Measurements from ENCODE around the gene GABRD. TPM values are rescaled to one million over a fixed set of nuclear protein-coding genes. Genes with fewer than 3 reads are reported as not detected.

GABRD gene
- total RNA-seq, 2 donors from 2014 or later: not detected

DNA sequence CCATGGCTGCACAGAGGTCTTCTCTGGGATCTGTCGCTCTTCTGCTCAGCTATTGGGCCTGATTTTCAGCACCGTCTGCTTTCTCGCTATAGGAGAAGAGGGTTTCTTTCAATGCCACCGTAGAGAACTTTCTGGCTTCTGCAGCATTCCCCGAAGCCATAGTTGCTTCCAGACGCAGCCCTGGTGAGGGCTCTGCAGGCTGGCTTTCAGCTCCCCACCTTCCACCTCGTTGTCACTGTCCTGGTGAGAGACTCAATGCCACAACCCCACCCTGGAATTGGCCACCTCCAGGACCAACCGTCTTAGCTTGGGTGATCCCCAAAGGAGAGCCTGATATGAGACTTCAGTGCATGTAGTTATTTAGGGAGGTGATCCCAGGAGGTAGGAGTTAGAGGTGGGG lies 19.1 kb downstream of the GABRD start:
- H3K9ac ChIP-seq (ENCODE audit: extremely low read depth, low read length, poor library complexity, severe bottlenecking): no peak overlapping the region
- no peaks in the 10 kb centered on the region for H3K4me1 ChIP-seq (ENCODE audit: control insufficient read depth, insufficient read depth, low read length)
- no peak overlapping the region for H3K4me3 ChIP-seq (ENCODE audit: low read length)
- no peaks in the 10 kb centered on the region for H3K9me3 Mint-ChIP-seq
- WGBS, 2 experiments (ENCODE audit: insufficient coverage in 1 of 2, insufficient read length in 1 of 2): 93 to 95% methylated on average over 7 to 8 of the region's 8 CpGs
- TF ChIP-seq, protein P1, sequence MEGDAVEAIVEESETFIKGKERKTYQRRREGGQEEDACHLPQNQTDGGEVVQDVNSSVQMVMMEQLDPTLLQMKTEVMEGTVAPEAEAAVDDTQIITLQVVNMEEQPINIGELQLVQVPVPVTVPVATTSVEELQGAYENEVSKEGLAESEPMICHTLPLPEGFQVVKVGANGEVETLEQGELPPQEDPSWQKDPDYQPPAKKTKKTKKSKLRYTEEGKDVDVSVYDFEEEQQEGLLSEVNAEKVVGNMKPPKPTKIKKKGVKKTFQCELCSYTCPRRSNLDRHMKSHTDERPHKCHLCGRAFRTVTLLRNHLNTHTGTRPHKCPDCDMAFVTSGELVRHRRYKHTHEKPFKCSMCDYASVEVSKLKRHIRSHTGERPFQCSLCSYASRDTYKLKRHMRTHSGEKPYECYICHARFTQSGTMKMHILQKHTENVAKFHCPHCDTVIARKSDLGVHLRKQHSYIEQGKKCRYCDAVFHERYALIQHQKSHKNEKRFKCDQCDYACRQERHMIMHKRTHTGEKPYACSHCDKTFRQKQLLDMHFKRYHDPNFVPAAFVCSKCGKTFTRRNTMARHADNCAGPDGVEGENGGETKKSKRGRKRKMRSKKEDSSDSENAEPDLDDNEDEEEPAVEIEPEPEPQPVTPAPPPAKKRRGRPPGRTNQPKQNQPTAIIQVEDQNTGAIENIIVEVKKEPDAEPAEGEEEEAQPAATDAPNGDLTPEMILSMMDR (conservative IDR thresholded peaks at IDR 0.05): no peak
- H3K27ac ChIP-seq (ENCODE audit: low read depth, low read length): no peak overlapping the region
- no peaks in the 10 kb centered on the region for H3K36me3 ChIP-seq (ENCODE audit: control insufficient read depth, insufficient read depth, low read length)
- H3K9me3 ChIP-seq (ENCODE audit: control insufficient read depth, low read length): no peaks in the 10 kb centered on the region
- H3K4me1 Mint-ChIP-seq: no peaks in the 10 kb centered on the region
- no peaks in the 10 kb centered on the region for H3K36me3 Mint-ChIP-seq (ENCODE audit: low read depth)
- no peaks in the 10 kb centered on the region for H3K27me3 Mint-ChIP-seq (ENCODE audit: insufficient read depth)
- no peak for DNase-seq
- H3K4me3 Mint-ChIP-seq: no peak overlapping the region
- no peak overlapping the region for H3K27ac Mint-ChIP-seq
- H3K27me3 ChIP-seq (ENCODE audit: control insufficient read depth, insufficient read depth, low read length, poor library complexity, severe bottlenecking): no peaks in the 10 kb centered on the region

DNA sequence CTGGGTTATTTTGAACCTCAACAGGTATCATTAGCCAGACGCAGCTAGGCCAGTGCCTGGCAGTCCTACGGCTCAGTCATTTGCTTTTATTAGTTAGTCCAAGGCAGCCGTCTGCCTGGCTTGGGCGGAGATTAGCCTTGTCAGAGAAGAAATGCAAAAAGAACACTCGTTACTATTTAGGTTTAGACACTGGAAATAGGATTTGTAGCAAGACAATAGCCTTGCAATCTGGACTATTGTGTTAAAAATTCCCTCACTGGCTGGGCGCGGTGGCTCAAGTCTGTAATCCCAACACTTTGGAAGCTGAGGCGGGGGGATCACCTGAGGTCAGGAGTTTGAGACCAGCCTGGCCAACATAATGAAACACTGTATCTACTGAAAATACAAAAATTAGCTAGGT lies 20.1 kb downstream of the GABRD start:
- H3K27ac Mint-ChIP-seq: no peak overlapping the region
- Histone ChIP-seq H3K27me3 (ENCODE audit: control insufficient read depth, insufficient read depth, low read length, poor library complexity, severe bottlenecking) (peaks cover 6% of the 10 kb centered on the region), H3K4me3 (ENCODE audit: low read length) (no peak overlapping the region), H3K4me1 (ENCODE audit: control insufficient read depth, insufficient read depth, low read length) (no peaks in the 10 kb centered on the region), H3K9ac (ENCODE audit: extremely low read depth, low read length, poor library complexity, severe bottlenecking) (no peak overlapping the region), H3K27ac (ENCODE audit: low read depth, low read length) (no peak overlapping the region), H3K36me3 (ENCODE audit: control insufficient read depth, insufficient read depth, low read length) (no peaks in the 10 kb centered on the region), H3K9me3 (ENCODE audit: control insufficient read depth, low read length) (no peaks in the 10 kb centered on the region)
- no peaks in the 10 kb centered on the region for H3K4me1 Mint-ChIP-seq
- no peak overlapping the region for H3K4me3 Mint-ChIP-seq
- H3K9me3 Mint-ChIP-seq: no peaks in the 10 kb centered on the region
- no peaks in the 10 kb centered on the region for H3K36me3 Mint-ChIP-seq (ENCODE audit: low read depth)
- peaks cover 4% of the 10 kb centered on the region for H3K27me3 Mint-ChIP-seq (ENCODE audit: insufficient read depth)
- TF ChIP-seq, protein P1 (conservative IDR thresholded peaks at IDR 0.05): no peak
- WGBS, 2 experiments (ENCODE audit: insufficient coverage in 1 of 2, insufficient read length in 1 of 2): 93 to 97% methylated on average over 7 to 8 of the region's 8 CpGs
- no peak for DNase-seq

DNA sequence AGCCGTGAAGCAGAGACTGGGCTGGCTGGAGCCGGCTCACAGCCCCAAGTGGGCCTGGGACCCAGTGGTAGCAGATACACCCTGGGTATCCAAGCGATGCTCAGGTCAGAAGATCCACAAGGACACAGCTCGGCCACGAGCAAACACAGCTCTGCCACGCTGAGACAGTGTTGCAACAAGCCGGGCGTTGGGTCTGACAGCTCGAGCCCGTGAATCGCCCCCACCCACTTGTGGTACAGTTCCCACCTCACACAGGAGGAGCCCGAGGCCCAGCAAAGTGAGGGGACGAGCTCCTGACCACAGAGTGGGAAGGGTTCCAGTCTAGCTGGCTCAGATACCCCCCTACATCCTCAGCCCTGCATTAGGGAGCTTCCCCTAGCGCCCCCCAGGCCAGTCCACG lies 22.2 kb downstream of the GABRD start:
- Mint-ChIP-seq H3K27me3 (ENCODE audit: insufficient read depth) (peaks cover 7% of the 10 kb centered on the region), H3K9me3 (no peaks in the 10 kb centered on the region), H3K4me3 (no peak overlapping the region), H3K36me3 (ENCODE audit: low read depth) (no peaks in the 10 kb centered on the region), H3K27ac (no peak overlapping the region), H3K4me1 (no peaks in the 10 kb centered on the region)
- TF ChIP-seq, protein P1 (conservative IDR thresholded peaks at IDR 0.05): no peak
- 78 to 93% methylated on average over 3 to 15 of the region's 15 CpGs for WGBS, 2 experiments (ENCODE audit: insufficient coverage in 1 of 2, insufficient read length in 1 of 2)
- no peak overlapping the region for H3K9ac ChIP-seq (ENCODE audit: extremely low read depth, low read length, poor library complexity, severe bottlenecking)
- no peak for DNase-seq
- H3K4me3 ChIP-seq (ENCODE audit: low read length): no peak overlapping the region
- no peaks in the 10 kb centered on the region for H3K36me3 ChIP-seq (ENCODE audit: control insufficient read depth, insufficient read depth, low read length)
- no peak overlapping the region for H3K27ac ChIP-seq (ENCODE audit: low read depth, low read length)
- H3K4me1 ChIP-seq (ENCODE audit: control insufficient read depth, insufficient read depth, low read length): no peaks in the 10 kb centered on the region
- no peaks in the 10 kb centered on the region for H3K9me3 ChIP-seq (ENCODE audit: control insufficient read depth, low read length)
- H3K27me3 ChIP-seq (ENCODE audit: control insufficient read depth, insufficient read depth, low read length, poor library complexity, severe bottlenecking): peaks cover 6% of the 10 kb centered on the region

Measured in endodermal cell (in vitro differentiated cells).